Left cardiac atrium (tissue), 4 donors: Measurements from ENCODE around the gene HERPUD2. TPM values are rescaled to one million over a fixed set of nuclear protein-coding genes. Genes with fewer than 3 reads are reported as not detected.
A peak's percentile ranks its signal among the peaks of the same experiment; 100 is the strongest.
"Not testable (repeated sequence)": the region's sequence is repeated elsewhere in the genome, so short reads cannot be mapped to it uniquely, and the experiment has no call there.

Experiments used
- ATAC-seq, 2 donors: fragments of 200-7000 bp; cut with Tn5 transposase; one replicate each; pipeline ENCODE4 v1.9.1; 2020; ENCODE audit warnings: mild to moderate bottlenecking in 2 of 2, moderate library complexity in 2 of 2
- DNase-seq: peaks from one replicate; pipeline ENCODE4 v3.0.0-alpha.2; 2020
- intact Hi-C, 2 donors: fragments of 100-400 bp; cut with DNase I; formaldehyde crosslinking; loops; one replicate each; pipeline versions ENCODE4 v1.14.1 to v1.15.1; 2022 to 2023
- total RNA-seq, 2 donors: library from RNA; stranded (reverse); fragmentation: NEBNext Ultra II Directional; extraction: Animal tissue kit (Norgen Biotek cat#: 25700); gene quantifications; one replicate each; pipeline ENCODE4 v1.2.1, GENCODE V29; 2021
- donor health status: DM: no; HTN: yes; CAD: no.
- donor health status: DM: no; HTN: yes; CAD: no; lungs with severe emphysema.
- donor health status: DM: yes; HTN: yes; CAD: no.
- donor health status: Dilated cardiomyopathy.

HERPUD2 gene
- total RNA-seq, 2 donors from 2014 or later = 15.6 to 17.3 TPM

DNA sequence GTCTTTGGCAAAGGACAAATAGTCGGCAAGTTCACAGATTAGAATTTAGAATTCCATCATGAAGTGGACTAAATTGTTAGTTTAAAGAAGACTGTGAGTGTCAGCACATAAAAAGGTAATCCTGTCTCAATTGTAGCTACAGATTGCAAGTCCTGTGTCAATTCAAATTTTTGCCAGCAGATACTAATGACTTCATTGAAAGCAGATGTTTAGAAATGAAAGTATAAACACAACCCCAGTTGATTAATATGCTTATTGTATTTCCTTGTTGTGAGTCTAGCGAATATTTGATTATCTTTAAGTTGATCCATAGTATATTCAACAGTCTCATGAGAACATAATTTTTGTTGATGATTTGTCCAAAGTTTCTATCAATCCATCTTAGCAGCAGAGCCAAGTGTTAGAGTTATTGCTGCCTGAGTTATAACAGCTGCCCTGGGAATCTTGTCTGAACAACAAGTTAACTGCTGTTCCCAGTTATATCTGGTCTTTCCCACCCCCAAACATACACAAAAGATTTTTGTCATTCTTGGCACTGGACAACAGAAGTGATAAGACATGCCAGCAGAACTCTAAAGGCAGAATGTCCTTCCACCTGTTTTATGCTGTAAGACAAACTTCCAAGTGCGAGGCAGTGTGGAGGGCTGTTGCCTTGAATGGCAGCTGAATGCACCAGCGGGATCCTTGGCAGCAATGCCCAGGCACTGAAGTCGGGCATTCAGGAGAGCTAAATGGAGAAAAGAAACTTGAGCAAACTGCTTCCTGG, 21.3 kb upstream of the HERPUD2 start:
- intact Hi-C loops = loop anchor here (5.0 to 10.0 kb wide), 2 partner anchors 86 to 169 kb away; partner anchors contain the start of gene SEPTIN7 (in 1 of the 2)
- ATAC-seq (peak; percentile 78 to 81), DNase-seq (peak; percentile 34)

- intact Hi-C loops = loop anchor here (5.0 to 10.0 kb wide), 3 partner anchors 87 to 192 kb away; partner anchors contain the start of gene SEPTIN7 (in 1 of the 2)
- ATAC-seq = peak; percentile 15 to 23
- DNase-seq = no peak
Observed at GRCh38 chr7:35714862-35715261, 19.9 kb upstream of the HERPUD2 start.

GRCh38 chr7:35714407-35714806, 19.5 kb upstream of the HERPUD2 start:
- ATAC-seq = no peak
- no peak for DNase-seq
- intact Hi-C loops = loop anchor here in 1 of 2 donors (5.0 to 10.0 kb wide), 2 partner anchors 170 to 193 kb away; no protein-coding TSS in a partner anchor

GRCh38 chr7:35712563-35713226, 17.8 kb upstream of the HERPUD2 start:
- intact Hi-C loops = loop anchor here in 1 of 2 donors (5.0 to 10.0 kb wide), 2 partner anchors 172 to 195 kb away; no protein-coding TSS in a partner anchor

GRCh38 chr7:35707422-35707821, 12.5 kb upstream of the HERPUD2 start:
- ATAC-seq (no peak), DNase-seq (no peak)
- intact Hi-C loops = loop anchor here in 1 of 2 donors (10.0 kb wide), 1 partner anchor 97 kb away; the partner anchor contains the start of gene SEPTIN7

More at GRCh38 chr7:35712563-35713226, 17.8 kb upstream of the HERPUD2 start:
- ATAC-seq (no peak), DNase-seq (no peak)

- ATAC-seq (peak in 1 of 2 donors; percentile 13), DNase-seq (no peak)
- intact Hi-C loops = loop anchor here in 1 of 2 donors (10.0 kb wide), 1 partner anchor 99 kb away; the partner anchor contains the start of gene SEPTIN7
Observed at GRCh38 chr7:35705932-35706461, 11.1 kb upstream of the HERPUD2 start.

DNA sequence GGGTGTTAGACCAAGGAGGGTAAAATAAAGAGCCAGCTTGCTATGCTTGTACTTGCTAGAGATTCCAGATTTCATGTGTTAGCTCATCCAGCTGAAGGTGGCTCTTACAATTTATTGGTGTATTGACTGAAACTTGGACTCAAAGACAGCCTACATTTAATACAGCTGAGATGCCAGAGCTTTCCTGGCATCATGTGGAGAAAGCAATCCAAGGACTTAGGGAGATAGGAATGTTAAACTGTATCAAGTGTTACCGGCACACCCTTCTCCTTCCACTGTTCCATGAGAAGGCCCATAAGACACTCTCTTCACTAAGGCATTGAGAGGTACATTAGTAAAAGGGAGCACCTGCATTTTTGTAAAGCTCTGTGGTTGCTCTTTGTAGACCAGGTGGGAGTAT, 9.3 kb upstream of the HERPUD2 start:
- no peak for ATAC-seq
- intact Hi-C loops = loop anchor here in 1 of 2 donors (10.0 kb wide), 1 partner anchor 101 kb away; the partner anchor contains the start of gene SEPTIN7
- no peak for DNase-seq

- no peak for DNase-seq
- ATAC-seq = no peak
- intact Hi-C loops = loop anchor here in 1 of 2 donors (10.0 kb wide), 1 partner anchor 102 kb away; the partner anchor contains the start of gene SEPTIN7
Observed at GRCh38 chr7:35702541-35702940, 7.6 kb upstream of the HERPUD2 start.

DNA sequence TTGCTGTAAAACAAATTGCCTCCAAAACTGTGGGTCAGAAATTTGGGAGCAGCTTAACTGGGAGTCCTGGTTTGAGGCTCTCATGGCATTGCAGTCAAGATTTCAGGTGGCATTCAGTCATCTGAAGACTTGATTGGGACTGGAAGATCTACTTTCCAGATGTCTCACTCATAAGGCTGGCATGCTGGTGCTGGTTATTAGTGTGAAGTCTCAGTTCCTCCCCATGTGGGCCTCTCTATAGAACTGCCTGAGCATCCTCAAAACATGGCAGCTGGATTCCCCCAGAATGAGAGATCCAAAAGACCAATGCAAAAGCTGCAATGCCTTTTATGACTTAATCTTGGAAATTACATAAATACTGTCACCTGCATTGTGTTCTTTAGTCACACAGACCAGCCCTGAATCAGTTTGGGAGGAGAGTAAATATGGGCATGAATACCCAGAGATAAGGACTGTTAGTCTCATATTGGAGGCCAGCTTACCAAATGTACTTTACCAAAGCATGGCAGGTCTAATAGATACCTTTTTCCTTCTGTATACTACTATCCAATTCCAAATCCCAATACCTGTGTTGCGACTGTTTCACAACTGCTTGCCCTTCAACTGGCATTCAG, 6.5 kb upstream of the HERPUD2 start:
- ATAC-seq = no peak
- intact Hi-C loops = loop anchor here in 1 of 2 donors (10.0 kb wide), 1 partner anchor 103 kb away; the partner anchor contains the start of gene SEPTIN7
- no peak for DNase-seq

GRCh38 chr7:35700865-35701264, 5.9 kb upstream of the HERPUD2 start:
- DNase-seq (no peak), ATAC-seq (no peak)
- intact Hi-C loops = loop anchor here in 1 of 2 donors (10.0 kb wide), 1 partner anchor 104 kb away; the partner anchor contains the start of gene SEPTIN7

DNA sequence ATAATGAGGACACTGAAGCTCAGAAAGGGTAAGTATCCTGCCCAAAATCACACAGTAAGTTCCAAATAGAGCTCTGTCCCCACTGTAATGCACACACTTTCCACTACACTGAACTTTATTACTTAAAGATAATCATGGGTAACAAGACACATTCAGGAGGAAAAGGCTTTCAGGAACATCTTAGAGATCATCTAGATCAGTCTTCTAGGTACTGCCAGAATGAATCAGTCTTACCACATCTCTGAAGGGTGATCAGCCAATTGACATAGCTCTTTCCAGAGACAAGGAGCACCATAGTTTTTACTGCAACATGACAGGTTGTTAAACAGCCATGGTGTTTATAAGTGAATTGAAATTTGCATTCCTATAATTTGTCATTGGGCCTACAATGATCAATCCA, 5.4 kb upstream of the HERPUD2 start:
- ATAC-seq (no peak), DNase-seq (no peak)
- intact Hi-C loops = loop anchor here in 1 of 2 donors (10.0 kb wide), 1 partner anchor 104 kb away; the partner anchor contains the start of gene SEPTIN7

GRCh38 chr7:35699796-35700305, 4.9 kb upstream of the HERPUD2 start:
- no peak for ATAC-seq

DNA sequence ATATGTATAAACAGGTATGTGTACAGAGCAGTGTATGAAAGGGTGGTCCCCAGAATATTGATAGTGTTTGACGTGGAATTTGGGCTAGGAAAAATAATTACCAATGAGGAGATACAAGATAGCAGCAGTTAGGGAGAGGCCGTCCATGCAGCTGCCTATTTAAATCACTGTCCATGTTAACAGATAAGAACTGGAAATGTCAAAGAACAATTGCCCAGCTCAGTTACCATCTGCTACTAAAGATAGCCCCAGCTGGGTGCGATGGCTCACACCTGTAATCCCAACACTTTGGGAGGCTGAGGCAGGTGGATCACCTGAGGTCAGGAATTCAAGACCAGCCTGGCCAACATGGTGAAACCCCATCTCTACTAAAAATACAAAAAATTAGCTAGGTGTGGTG, 3.4 kb upstream of the HERPUD2 start:
- ATAC-seq, intact Hi-C loops: not testable (repeated sequence)

More at GRCh38 chr7:35699796-35700305, 4.9 kb upstream of the HERPUD2 start:
- intact Hi-C loops = loop anchor here in 1 of 2 donors (10.0 kb wide), 1 partner anchor 105 kb away; the partner anchor contains the start of gene SEPTIN7
- DNase-seq = no peak

GRCh38 chr7:35697414-35698175, 2.7 kb upstream of the HERPUD2 start:
- DNase-seq (no peak), ATAC-seq (no peak)
- intact Hi-C loops = no loop called here

More for the DNA sequence above, 3.4 kb upstream of the HERPUD2 start:
- not testable (repeated sequence) for DNase-seq

- no peak for ATAC-seq
- no peak for DNase-seq
- intact Hi-C loops = no loop called here
Observed at GRCh38 chr7:35695987-35696386, 1.1 kb upstream of the HERPUD2 start.

DNA sequence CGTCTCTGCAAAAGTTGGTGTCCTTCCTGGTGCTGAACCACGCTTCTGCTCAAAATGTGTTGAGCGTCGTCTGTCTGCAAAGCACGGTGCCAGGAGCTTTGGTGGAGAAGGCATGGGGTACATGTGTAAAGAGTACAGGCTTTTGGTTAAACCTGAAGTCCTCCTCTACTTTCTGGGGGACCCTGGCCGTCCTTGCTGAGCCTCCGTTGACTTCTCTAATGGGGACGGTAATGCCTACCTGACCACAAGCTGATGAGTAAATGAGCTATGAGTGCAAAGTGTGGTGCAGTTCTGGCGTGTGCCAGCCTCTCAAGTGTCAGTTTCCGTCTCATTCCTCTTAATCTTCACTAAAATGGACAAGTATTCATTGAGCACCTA, 527 bp upstream of the HERPUD2 start:
- ATAC-seq (peak; percentile 1 to 2), DNase-seq (no peak)
- intact Hi-C loops = no loop called here

- DNase-seq (no peak), ATAC-seq (peak; percentile 39 to 45)
- intact Hi-C loops = no loop called here
Observed at GRCh38 chr7:35694161-35694783, 663 bp downstream of the HERPUD2 start.
